GM12878 (cell line): ENCODE measurements around the gene VEPH1. TPM values are rescaled to one million over a fixed set of nuclear protein-coding genes. Genes with fewer than 3 reads are reported as not detected.

Experiments
- ATAC-seq: fragments of 200-7000 bp; cut with Tn5 transposase; 3 replicates; pipeline ENCODE4 v1.9.1; 2020; ENCODE audit warnings: mild to moderate bottlenecking, moderate library complexity
- BruUV-seq: library from RNA; stranded (reverse); fragments of 400-500 nt; replicated peaks from 2 replicates; lab custom pipeline; 2021; lab: Mats Ljungman, UMichigan
- CTCF ChIA-PET: fragments of 300-600 bp; sonication (Branson Sonifier 250); formaldehyde crosslinking; extraction: SDS; loops from one replicate; lab custom pipeline; 2021; ENCODE audit warnings: inconsistent platforms; lab: Yijun Ruan, JAX
- POLR2A ChIA-PET: fragments of 350-600 bp; formaldehyde crosslinking; extraction: SDS; loops from one replicate; lab custom pipeline; 2021; ENCODE audit warnings: inconsistent platforms; lab: Charles Lee
- RAD21 ChIA-PET: fragments of 300-600 bp; sonication (Branson Sonifier 250); formaldehyde crosslinking; loops from one replicate; lab custom pipeline; 2023; ENCODE audit warnings: antibody characterized with exemption; ENCODE audit not compliant: unreplicated experiment; lab: Charles Lee
- SMC1A ChIA-PET: fragments of 300-600 bp; sonication (Branson Sonifier 250); formaldehyde crosslinking; loops from one replicate; lab custom pipeline; 2023; ENCODE audit not compliant: unreplicated experiment, uncharacterized antibody; lab: Charles Lee
- DNase-seq: peaks from one replicate; pipeline ENCODE4 v3.0.0-alpha.2; 2011; ENCODE audit warnings: low read depth, low spot score
- FAIRE-seq: peaks from 3 replicates; lab custom pipeline; 2011; peaks lifted over from hg19 to GRCh38; lab: Jason Lieb, UNC
- H2AFZ ChIP-seq: 2 replicates; pipeline ENCODE4 v1.6.0; 2011; ENCODE audit warnings: low read depth, low read length, control low read depth; ENCODE audit not compliant: control insufficient read depth
- H3K27ac ChIP-seq: 2 replicates; pipeline ENCODE4 v1.5.1; 2011; ENCODE audit warnings: control low read depth; ENCODE audit not compliant: control insufficient read depth, insufficient read depth
- H3K27me3 ChIP-seq, 2 experiments: replicated peaks in 1 of 2; 2 replicates each; pipeline versions ENCODE4 v1.6.0 to v1.6.1; 2011; ENCODE audit warnings: low read length in 1 of 2; ENCODE audit not compliant: control insufficient read depth in 2 of 2, insufficient read depth in 2 of 2
- H3K36me3 ChIP-seq, 2 experiments: 2 replicates each; pipeline ENCODE4 v1.5.1; 2011; ENCODE audit warnings: low read length in 1 of 2; ENCODE audit not compliant: control insufficient read depth in 2 of 2, insufficient read depth in 2 of 2
- H3K4me1 ChIP-seq: 2 replicates; pipeline ENCODE4 v1.6.1; 2011; ENCODE audit warnings: mild to moderate bottlenecking, low read length, moderate library complexity, mixed read lengths; ENCODE audit not compliant: control insufficient read depth, insufficient read depth
- H3K4me2 ChIP-seq: 2 replicates; pipeline ENCODE4 v1.6.0; 2011; ENCODE audit warnings: control low read depth; ENCODE audit not compliant: control insufficient read depth, insufficient read depth
- H3K4me3 ChIP-seq: fragments of 200-600 bp; sonication (generic); 2 replicates; pipeline ENCODE4 v1.5.1; 2016
- H3K79me2 ChIP-seq: 2 replicates; pipeline ENCODE4 v1.6.0; 2011; ENCODE audit warnings: low read length; ENCODE audit not compliant: control insufficient read depth, insufficient read depth
- H3K9ac ChIP-seq: 2 replicates; pipeline ENCODE4 v1.8.0; 2011; ENCODE audit warnings: low read length, control low read depth, mixed read lengths; ENCODE audit not compliant: control insufficient read depth, insufficient read depth
- H3K9me3 ChIP-seq: replicated peaks from 3 replicates; pipeline ENCODE4 v1.5.1; 2011; ENCODE audit warnings: mild to moderate bottlenecking, low read length; ENCODE audit not compliant: control insufficient read depth, insufficient read depth
- H4K20me1 ChIP-seq: 2 replicates; pipeline ENCODE4 v1.6.0; 2011; ENCODE audit not compliant: control insufficient read depth, insufficient read depth
- CBFB ChIP-seq: IDR thresholded peaks from 2 replicates; pipeline ENCODE4 v1.6.1; 2016; ENCODE audit warnings: antibody characterized with exemption, low read depth
- HDAC6 ChIP-seq: fragments of 200-600 bp; sonication (generic); IDR thresholded peaks from one replicate; pipeline ENCODE4 v1.8.0; 2017; ENCODE audit warnings: antibody characterized with exemption; ENCODE audit not compliant: unreplicated experiment
- HDGF ChIP-seq: fragments of 450-650 bp; IDR thresholded peaks from 2 replicates; pipeline ENCODE4 v1.6.1; 2016; ENCODE audit warnings: antibody characterized with exemption
- POU2F2 ChIP-seq: IDR thresholded peaks from 3 replicates; pipeline ENCODE4 v1.6.1; 2011; ENCODE audit warnings: low read depth, mild to moderate bottlenecking, low read length, borderline replicate concordance
- RBBP5 ChIP-seq: fragments of 200-600 bp; sonication (generic); conservative IDR thresholded peaks from 2 replicates; pipeline ENCODE4 v1.6.1; 2016
- RCOR1 ChIP-seq: conservative IDR thresholded peaks from 2 replicates; pipeline ENCODE4 v1.6.1; 2012; ENCODE audit warnings: low read depth, low read length, improper control_type of control experiment
- RUNX3 ChIP-seq: IDR thresholded peaks from 2 replicates; pipeline ENCODE4 v1.6.1; 2012; ENCODE audit warnings: low read length, inconsistent platforms
- YY1 ChIP-seq: IDR thresholded peaks from 2 replicates; pipeline ENCODE4 v1.6.1; 2011; ENCODE audit warnings: low read depth, mild to moderate bottlenecking, low read length
- ZNF384 ChIP-seq: IDR thresholded peaks from 2 replicates; pipeline ENCODE4 v1.6.1; 2012; ENCODE audit warnings: low read depth, mild to moderate bottlenecking, low read length, improper control_type of control experiment, borderline replicate concordance
- in situ Hi-C: fragments of 300-500 bp; cut with MboI; formaldehyde crosslinking; loops from 9 replicates; pipeline ENCODE4 v1.14.3; 2018; ENCODE audit warnings: mixed read lengths
- intact Hi-C: fragments of 100-400 bp; cut with micrococcal nuclease; formaldehyde crosslinking; loops from one replicate; pipeline ENCODE4 v1.14.2; 2022; ENCODE audit not compliant: unreplicated experiment
- polyA plus RNA-seq, 11 experiments: library from polyadenylated mRNA; depleted of rRNA in 4 of 11; unstranded in 6 of 11; stranded (reverse) in 5 of 11; fragments of >200 nt; fragmentation: Nextera tagmentation in 4 of 11; fragmentation: Illumina TruSeq in 1 of 11; extraction: Ambion mirVana in 4 of 11; extraction: Trizol in 1 of 11; gene quantifications; 1 replicate in 1 of 11; 2 replicates in 10 of 11; pipeline versions ENCODE4 v1.2.1 to v1.2.3, GENCODE V29; 2011 to 2016; ENCODE audit warnings: inconsistent platforms in 2 of 11, missing spikeins in 2 of 11, low read depth in 1 of 11
- total RNA-seq, 4 experiments: library from RNA; depleted of rRNA in 3 of 4; stranded (reverse); fragments of >200 nt in 3 of 4; fragmentation: Illumina TruSeq in 1 of 4; extraction: Trizol in 1 of 4; gene quantifications; 2 replicates each; pipeline versions ENCODE4 v1.2.1 to v1.2.3, GENCODE V29; 2013 to 2021
- TF ChIP-seq, protein P1 (sequence below): fragments of 450-650 bp; formaldehyde crosslinking; IDR thresholded peaks from 2 replicates; pipeline ENCODE4 v1.4.0; 2020; ENCODE audit warnings: mild to moderate bottlenecking, moderate library complexity
- TF ChIP-seq, protein P2 (sequence below): IDR thresholded peaks from 2 replicates; pipeline ENCODE4 v1.6.1; 2011; ENCODE audit warnings: borderline replicate concordance, low read depth, mild to moderate bottlenecking, moderate library complexity, low read length; ENCODE audit not compliant: insufficient read depth, poor library complexity, severe bottlenecking
- TF ChIP-seq, protein P3 (sequence below): fragments of 450-650 bp; IDR thresholded peaks from 2 replicates; pipeline ENCODE4 v1.6.1; 2014; ENCODE audit warnings: mild to moderate bottlenecking
- TF ChIP-seq, protein P4 (sequence below): fragments of 450-650 bp; IDR thresholded peaks from 2 replicates; pipeline ENCODE4 v1.6.1; 2017; ENCODE audit warnings: antibody characterized with exemption, mild to moderate bottlenecking, moderate library complexity
- TF ChIP-seq, protein P5 (sequence below): IDR thresholded peaks from 2 replicates; pipeline ENCODE4 v1.6.1; 2012; ENCODE audit warnings: low read length, inconsistent platforms

VEPH1 gene
- total and polyA plus RNA-seq, 10 of the 15 experiments (the other 5 are each of a cell fraction or from before 2014, with no cell fraction given): 0.04 to 0.26 (median 0.17) TPM; not detected in 7

DNA sequence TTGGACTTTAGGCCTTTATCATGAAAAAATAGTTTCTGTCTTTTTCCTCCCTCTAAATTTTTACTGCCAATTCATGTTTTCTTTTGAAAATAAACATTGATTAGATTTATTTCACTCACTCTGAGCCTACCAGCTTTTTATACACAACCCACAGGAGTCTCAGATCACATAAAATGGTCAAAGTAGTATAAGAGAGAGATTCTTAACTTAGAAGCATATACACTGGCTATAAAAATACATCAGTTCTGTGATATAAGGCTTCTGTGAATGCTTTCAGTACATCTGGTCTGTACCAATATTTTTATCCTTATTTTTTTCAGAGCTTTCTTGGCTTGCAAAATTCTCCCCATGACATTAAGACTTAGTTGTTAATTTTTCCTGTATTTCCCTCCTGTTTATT is 183.5 kb downstream of the VEPH1 start:
- ATAC-seq (no peak), DNase-seq (no peak), FAIRE-seq (no peak)
- no peak overlapping the region for H2AFZ ChIP-seq
- no peaks in the 10 kb centered on the region for H3K9me3 ChIP-seq
- no peaks in the 10 kb centered on the region for H3K36me3 ChIP-seq
- BruUV-seq: no TSS peak
- no peak overlapping the region for H3K27ac ChIP-seq
- SMC1A ChIA-PET: no interaction called here
- in situ Hi-C loops (no loop called here), intact Hi-C loops (no loop called here)
- TF ChIP-seq, protein P1, sequence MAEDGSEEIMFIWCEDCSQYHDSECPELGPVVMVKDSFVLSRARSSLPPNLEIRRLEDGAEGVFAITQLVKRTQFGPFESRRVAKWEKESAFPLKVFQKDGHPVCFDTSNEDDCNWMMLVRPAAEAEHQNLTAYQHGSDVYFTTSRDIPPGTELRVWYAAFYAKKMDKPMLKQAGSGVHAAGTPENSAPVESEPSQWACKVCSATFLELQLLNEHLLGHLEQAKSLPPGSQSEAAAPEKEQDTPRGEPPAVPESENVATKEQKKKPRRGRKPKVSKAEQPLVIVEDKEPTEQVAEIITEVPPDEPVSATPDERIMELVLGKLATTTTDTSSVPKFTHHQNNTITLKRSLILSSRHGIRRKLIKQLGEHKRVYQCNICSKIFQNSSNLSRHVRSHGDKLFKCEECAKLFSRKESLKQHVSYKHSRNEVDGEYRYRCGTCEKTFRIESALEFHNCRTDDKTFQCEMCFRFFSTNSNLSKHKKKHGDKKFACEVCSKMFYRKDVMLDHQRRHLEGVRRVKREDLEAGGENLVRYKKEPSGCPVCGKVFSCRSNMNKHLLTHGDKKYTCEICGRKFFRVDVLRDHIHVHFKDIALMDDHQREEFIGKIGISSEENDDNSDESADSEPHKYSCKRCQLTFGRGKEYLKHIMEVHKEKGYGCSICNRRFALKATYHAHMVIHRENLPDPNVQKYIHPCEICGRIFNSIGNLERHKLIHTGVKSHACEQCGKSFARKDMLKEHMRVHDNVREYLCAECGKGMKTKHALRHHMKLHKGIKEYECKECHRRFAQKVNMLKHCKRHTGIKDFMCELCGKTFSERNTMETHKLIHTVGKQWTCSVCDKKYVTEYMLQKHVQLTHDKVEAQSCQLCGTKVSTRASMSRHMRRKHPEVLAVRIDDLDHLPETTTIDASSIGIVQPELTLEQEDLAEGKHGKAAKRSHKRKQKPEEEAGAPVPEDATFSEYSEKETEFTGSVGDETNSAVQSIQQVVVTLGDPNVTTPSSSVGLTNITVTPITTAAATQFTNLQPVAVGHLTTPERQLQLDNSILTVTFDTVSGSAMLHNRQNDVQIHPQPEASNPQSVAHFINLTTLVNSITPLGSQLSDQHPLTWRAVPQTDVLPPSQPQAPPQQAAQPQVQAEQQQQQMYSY (CRISPR knock-in tag): no peak
- no peak for TF ChIP-seq HDGF
- TF ChIP-seq, protein P2, sequence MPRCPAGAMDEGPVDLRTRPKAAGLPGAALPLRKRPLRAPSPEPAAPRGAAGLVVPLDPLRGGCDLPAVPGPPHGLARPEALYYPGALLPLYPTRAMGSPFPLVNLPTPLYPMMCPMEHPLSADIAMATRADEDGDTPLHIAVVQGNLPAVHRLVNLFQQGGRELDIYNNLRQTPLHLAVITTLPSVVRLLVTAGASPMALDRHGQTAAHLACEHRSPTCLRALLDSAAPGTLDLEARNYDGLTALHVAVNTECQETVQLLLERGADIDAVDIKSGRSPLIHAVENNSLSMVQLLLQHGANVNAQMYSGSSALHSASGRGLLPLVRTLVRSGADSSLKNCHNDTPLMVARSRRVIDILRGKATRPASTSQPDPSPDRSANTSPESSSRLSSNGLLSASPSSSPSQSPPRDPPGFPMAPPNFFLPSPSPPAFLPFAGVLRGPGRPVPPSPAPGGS: no peak
- TF ChIP-seq CBFB: no peak
- no peak for TF ChIP-seq YY1
- TF ChIP-seq, protein P3, sequence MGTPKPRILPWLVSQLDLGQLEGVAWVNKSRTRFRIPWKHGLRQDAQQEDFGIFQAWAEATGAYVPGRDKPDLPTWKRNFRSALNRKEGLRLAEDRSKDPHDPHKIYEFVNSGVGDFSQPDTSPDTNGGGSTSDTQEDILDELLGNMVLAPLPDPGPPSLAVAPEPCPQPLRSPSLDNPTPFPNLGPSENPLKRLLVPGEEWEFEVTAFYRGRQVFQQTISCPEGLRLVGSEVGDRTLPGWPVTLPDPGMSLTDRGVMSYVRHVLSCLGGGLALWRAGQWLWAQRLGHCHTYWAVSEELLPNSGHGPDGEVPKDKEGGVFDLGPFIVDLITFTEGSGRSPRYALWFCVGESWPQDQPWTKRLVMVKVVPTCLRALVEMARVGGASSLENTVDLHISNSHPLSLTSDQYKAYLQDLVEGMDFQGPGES: no peak
- TF ChIP-seq, protein P4, sequence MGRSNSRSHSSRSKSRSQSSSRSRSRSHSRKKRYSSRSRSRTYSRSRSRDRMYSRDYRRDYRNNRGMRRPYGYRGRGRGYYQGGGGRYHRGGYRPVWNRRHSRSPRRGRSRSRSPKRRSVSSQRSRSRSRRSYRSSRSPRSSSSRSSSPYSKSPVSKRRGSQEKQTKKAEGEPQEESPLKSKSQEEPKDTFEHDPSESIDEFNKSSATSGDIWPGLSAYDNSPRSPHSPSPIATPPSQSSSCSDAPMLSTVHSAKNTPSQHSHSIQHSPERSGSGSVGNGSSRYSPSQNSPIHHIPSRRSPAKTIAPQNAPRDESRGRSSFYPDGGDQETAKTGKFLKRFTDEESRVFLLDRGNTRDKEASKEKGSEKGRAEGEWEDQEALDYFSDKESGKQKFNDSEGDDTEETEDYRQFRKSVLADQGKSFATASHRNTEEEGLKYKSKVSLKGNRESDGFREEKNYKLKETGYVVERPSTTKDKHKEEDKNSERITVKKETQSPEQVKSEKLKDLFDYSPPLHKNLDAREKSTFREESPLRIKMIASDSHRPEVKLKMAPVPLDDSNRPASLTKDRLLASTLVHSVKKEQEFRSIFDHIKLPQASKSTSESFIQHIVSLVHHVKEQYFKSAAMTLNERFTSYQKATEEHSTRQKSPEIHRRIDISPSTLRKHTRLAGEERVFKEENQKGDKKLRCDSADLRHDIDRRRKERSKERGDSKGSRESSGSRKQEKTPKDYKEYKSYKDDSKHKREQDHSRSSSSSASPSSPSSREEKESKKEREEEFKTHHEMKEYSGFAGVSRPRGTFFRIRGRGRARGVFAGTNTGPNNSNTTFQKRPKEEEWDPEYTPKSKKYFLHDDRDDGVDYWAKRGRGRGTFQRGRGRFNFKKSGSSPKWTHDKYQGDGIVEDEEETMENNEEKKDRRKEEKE: no peak
- TF ChIP-seq RBBP5: no peak
- no peak for TF ChIP-seq POU2F2
- no peak for TF ChIP-seq HDAC6
- TF ChIP-seq, protein P5, sequence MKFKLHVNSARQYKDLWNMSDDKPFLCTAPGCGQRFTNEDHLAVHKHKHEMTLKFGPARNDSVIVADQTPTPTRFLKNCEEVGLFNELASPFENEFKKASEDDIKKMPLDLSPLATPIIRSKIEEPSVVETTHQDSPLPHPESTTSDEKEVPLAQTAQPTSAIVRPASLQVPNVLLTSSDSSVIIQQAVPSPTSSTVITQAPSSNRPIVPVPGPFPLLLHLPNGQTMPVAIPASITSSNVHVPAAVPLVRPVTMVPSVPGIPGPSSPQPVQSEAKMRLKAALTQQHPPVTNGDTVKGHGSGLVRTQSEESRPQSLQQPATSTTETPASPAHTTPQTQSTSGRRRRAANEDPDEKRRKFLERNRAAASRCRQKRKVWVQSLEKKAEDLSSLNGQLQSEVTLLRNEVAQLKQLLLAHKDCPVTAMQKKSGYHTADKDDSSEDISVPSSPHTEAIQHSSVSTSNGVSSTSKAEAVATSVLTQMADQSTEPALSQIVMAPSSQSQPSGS: no peak
- no peak for TF ChIP-seq RCOR1
- no peak for TF ChIP-seq RUNX3
- no peak for TF ChIP-seq ZNF384
- POLR2A ChIA-PET: no interaction called here
- CTCF ChIA-PET: no interaction called here
- RAD21 ChIA-PET: no interaction called here
- H3K4me3 ChIP-seq: no peak overlapping the region
- H3K27me3 ChIP-seq: no peaks in the 10 kb centered on the region
- no peak overlapping the region for H3K9ac ChIP-seq
- no peaks in the 10 kb centered on the region for H3K4me1 ChIP-seq
- H3K79me2 ChIP-seq: no peaks in the 10 kb centered on the region
- no peaks in the 10 kb centered on the region for H4K20me1 ChIP-seq
- no peak overlapping the region for H3K4me2 ChIP-seq
